Measurements from ENCODE around the gene OSBPL6.

Gene OSBPL6

DNA sequence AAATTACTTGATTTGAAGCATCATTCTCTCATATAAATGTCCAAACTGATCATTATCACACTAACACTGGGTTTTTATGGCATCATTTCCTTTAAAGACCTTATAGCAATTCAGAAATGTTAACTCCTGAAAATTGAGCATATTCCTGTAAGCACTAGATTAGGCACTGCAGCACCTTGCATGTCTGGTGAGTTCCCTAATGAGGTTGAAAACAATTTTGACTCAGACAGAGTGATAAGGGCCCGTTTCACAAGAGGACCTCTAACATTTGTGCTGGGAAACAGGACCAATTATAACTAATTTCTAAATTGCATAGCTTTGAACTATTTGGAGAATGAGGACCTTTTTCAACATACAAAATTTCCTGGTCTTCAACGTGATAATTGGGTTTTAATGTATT is 69.9 kb downstream of the OSBPL6 start:
- Mint-ChIP-seq H3K4me3 (no peak overlapping the region), H3K27me3 (ENCODE audit: low read depth) (no peaks in the 10 kb centered on the region), H3K9me3 (no peaks in the 10 kb centered on the region), H3K27ac (no peak overlapping the region), H3K4me1 (ENCODE audit: low read depth) (no peaks in the 10 kb centered on the region), H3K36me3 (ENCODE audit: low read depth) (no peaks in the 10 kb centered on the region)

DNA sequence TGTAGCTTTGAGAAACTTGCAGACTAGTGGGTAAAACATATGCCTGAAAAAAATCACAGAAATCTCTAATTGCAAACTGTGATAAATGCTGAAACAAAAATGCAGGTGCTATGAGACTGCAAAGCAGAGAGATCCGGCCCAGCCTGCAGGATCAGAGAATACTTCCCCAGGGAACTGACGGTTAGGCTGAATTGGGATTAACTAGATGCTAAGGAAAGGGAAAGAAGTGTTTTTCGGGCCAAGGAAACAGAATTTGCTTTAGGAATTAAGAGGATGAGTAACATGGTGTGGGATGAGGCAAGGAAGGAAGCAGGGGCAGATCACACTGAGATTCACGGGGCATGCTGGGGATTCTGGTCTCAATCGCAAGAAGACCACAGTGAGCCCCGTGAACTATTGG is 71.5 kb downstream of the OSBPL6 start:
- Mint-ChIP-seq H3K4me1 (ENCODE audit: low read depth) (no peaks in the 10 kb centered on the region), H3K36me3 (ENCODE audit: low read depth) (no peaks in the 10 kb centered on the region), H3K9me3 (no peaks in the 10 kb centered on the region), H3K27me3 (ENCODE audit: low read depth) (no peaks in the 10 kb centered on the region), H3K4me3 (no peak overlapping the region), H3K27ac (no peak overlapping the region)

DNA sequence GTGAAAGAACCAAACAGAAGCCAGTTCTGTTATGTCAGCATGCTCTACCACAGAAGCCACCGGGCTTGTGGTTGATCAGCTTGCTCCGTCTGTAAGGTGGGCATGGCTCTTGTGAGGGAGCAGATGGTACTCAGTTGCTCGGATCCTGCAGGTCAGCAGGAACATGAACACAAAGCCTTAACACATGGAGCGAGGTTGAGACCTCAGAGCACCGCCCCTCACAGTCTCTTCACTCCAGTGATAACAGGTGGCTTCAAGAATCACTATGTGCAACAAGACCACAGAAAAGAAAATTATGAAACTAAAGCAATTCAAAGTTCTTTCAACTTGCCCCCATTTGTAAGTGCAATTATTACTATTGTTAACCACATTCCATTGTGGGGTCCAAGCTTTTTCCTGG is 72.1 kb downstream of the OSBPL6 start:
- Mint-ChIP-seq H3K4me3 (no peak overlapping the region), H3K27me3 (ENCODE audit: low read depth) (no peaks in the 10 kb centered on the region), H3K4me1 (ENCODE audit: low read depth) (no peaks in the 10 kb centered on the region), H3K9me3 (no peaks in the 10 kb centered on the region), H3K36me3 (ENCODE audit: low read depth) (no peaks in the 10 kb centered on the region), H3K27ac (no peak overlapping the region)

DNA sequence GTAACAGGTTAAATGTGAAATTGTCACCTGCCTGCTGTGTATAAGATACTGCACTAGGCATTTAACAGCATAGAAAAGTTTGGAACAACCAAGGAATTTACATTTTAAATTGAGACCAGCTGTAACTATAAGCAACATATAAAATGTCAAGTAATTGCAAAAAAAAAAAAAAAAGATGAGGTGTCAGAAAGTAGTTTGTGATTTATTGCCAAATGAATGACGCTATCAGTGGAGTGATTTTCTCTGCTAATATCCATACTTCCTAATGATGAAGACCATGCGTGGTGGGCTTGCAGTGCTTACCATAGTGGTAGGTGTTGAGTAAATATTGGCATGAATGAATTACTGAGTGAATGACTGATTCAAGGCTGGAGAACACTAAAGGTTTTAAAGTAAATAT is 73.3 kb downstream of the OSBPL6 start:
- no peaks in the 10 kb centered on the region for H3K36me3 Mint-ChIP-seq (ENCODE audit: low read depth)
- H3K27me3 Mint-ChIP-seq (ENCODE audit: low read depth) = peaks cover 4% of the 10 kb centered on the region
- no peaks in the 10 kb centered on the region for H3K9me3 Mint-ChIP-seq
- no peak overlapping the region for H3K27ac Mint-ChIP-seq
- H3K4me3 Mint-ChIP-seq = no peak overlapping the region
- no peaks in the 10 kb centered on the region for H3K4me1 Mint-ChIP-seq (ENCODE audit: low read depth)

DNA sequence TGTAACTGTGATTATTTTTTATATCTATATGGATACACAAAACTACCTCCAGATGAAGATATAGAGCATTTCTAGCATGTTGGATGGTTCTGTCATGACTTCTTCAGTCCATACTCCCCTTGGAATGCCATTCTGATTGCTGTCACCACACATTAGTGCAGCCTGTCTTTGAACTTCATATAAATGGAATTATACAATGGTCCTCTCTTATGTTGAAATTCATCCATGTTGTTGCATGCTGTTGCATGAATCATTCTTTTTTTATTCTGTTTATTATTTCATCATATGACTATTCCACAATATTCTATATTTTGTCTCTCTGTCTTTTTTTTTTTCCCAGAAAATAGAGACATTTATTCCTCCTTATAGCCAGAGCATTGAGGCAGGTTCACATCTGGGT is 74.1 kb downstream of the OSBPL6 start:
- no peak overlapping the region for H3K27ac Mint-ChIP-seq
- H3K4me3 Mint-ChIP-seq = no peak overlapping the region
- no peaks in the 10 kb centered on the region for H3K36me3 Mint-ChIP-seq (ENCODE audit: low read depth)
- no peaks in the 10 kb centered on the region for H3K4me1 Mint-ChIP-seq (ENCODE audit: low read depth)
- no peaks in the 10 kb centered on the region for H3K9me3 Mint-ChIP-seq
- H3K27me3 Mint-ChIP-seq (ENCODE audit: low read depth) = peaks cover 9% of the 10 kb centered on the region

DNA sequence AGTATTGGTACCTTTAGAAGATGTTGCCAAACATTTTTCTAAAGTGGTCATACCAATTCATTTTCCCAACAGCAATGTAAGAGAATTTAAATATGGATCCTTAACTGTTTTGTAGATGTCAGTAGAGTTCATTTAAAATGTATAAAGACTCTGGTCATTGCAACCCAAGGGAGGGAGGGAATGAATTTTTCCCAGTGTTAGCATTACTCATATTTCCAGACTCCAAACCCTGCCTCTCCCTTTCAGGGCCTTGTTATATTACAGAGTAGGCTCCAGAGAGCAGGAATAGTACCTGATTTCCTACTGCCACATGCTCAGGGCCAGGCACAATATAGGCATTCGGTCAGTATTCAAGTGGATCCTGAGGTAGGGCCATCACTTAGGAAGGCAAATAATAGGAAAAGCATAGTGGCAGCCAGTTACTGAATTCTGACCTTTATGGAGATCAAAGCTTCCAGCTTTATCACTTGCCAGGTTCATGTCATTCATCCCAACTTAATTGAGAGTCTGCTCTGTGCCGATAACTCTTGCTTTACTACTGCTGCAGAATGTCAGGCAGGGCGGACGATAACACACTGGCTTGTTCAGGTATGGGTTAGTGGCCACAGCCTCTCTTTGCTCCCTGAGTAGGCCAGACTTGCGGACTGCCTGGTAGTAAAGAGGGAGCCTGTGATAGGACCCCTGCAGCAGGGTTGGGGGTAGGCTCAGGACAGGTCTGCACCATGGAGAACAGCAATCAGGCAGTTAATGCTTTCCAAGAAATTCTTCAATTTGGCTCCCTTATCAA is 75.3 kb downstream of the OSBPL6 start:
- H3K4me1 Mint-ChIP-seq (ENCODE audit: low read depth) = no peaks in the 10 kb centered on the region
- no peak overlapping the region for H3K4me3 Mint-ChIP-seq
- H3K27ac Mint-ChIP-seq = no peak overlapping the region
- H3K36me3 Mint-ChIP-seq (ENCODE audit: low read depth) = no peaks in the 10 kb centered on the region
- no peaks in the 10 kb centered on the region for H3K9me3 Mint-ChIP-seq
- H3K27me3 Mint-ChIP-seq (ENCODE audit: low read depth) = peaks cover 9% of the 10 kb centered on the region

DNA sequence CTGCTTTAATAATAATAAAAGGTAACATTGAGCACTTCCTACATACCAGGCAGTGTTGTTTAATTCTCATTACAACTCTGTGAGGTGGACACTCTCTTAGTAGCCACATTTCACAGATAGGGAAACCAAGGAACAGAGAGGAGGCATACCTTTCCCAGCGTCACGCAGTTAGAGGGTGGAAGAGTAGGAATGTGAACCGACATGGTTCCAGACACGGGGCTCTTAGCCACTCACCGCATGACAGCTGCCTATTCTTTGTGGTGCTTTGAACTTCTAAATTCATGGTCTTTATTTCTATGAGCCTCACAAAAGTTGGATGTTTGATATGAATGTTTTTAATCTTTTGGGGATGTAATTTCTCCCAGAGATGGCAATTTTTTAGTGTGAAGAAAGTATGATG is 76.0 kb downstream of the OSBPL6 start:
- H3K27ac Mint-ChIP-seq = no peak overlapping the region
- H3K4me3 Mint-ChIP-seq = no peak overlapping the region
- peaks cover 13% of the 10 kb centered on the region for H3K27me3 Mint-ChIP-seq (ENCODE audit: low read depth)
- no peaks in the 10 kb centered on the region for H3K9me3 Mint-ChIP-seq
- H3K4me1 Mint-ChIP-seq (ENCODE audit: low read depth) = no peaks in the 10 kb centered on the region
- no peaks in the 10 kb centered on the region for H3K36me3 Mint-ChIP-seq (ENCODE audit: low read depth)

DNA sequence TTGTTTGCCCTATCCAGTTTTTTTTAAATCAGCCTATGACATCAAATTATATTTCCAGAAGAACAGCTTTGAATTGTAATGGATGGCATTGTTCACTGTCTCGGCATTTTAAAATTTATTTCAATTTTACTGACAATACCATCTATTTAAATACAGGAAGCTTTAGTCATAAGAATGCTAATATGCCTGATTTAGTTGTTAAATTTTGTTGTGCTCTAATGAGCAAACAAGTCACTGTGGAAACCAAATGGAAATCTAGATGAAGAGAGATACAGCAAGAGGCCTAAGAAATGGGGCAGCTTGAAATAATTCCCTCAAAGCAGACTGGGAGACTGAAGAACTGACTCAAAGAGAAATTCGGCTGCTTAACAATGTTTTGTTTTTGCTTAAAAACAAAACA is 76.8 kb downstream of the OSBPL6 start:
- no peaks in the 10 kb centered on the region for H3K9me3 Mint-ChIP-seq
- H3K27me3 Mint-ChIP-seq (ENCODE audit: low read depth) = peaks cover 13% of the 10 kb centered on the region
- H3K4me1 Mint-ChIP-seq (ENCODE audit: low read depth) = no peaks in the 10 kb centered on the region
- no peak overlapping the region for H3K27ac Mint-ChIP-seq
- H3K36me3 Mint-ChIP-seq (ENCODE audit: low read depth) = no peaks in the 10 kb centered on the region
- no peak overlapping the region for H3K4me3 Mint-ChIP-seq

DNA sequence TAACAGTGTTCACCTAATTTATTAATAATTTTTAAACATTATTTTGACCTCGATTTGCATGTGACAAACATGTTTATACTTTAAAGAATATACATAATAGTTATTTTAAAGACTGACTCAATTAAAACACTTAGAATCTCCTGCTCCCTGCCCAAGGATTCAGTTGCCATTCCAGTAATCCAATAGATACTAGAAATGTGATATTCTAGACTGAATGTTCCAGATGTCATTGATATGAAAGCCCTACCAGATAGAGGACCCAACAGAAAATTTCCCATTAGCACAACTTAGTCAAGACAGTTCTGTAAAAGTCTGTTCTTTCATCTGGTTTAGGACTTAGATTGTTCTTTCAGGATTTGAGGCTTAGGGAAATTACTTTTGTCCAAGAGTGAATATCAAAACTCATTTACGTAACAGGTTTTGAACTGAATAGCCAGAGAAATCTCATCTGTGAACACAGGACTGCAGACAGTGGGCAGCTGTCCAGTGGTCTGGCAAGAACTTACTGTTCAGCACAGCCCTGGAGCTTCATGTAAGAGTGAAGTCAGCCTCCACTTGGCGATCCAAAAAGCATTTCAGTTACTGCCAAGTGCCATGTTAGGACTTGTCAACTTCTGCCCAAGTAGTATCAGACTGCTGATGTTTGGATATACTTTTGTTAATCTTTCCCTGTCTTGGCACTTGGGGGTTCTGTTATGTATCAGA is 77.5 kb downstream of the OSBPL6 start:
- no peak overlapping the region for H3K4me3 Mint-ChIP-seq

DNA sequence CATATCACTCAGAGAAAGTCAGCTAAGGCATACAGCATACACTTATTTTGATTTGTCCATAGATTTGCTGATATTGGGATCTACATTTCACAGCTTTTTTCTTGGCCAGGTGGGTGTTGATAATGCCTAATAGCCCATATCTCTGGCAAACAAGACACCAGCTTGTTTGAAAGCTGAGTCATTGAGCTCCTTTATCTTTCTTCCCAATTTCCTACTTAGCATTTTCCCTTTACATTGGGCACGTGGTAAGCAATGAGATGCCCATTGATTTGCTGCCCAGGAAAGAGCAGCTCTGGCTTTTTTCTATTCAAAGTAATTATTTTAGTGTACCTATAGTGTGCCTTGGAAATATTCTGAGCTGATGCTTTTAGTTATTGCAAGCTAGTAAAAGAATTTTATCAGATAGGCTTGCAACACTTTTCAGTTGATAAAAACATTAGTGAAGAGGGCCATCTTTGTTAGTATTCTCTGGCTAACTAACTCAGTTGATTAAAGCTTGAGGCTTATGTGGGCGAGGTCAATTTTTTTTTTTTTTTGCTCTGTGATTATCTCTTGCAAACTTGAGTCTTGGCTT is 79.6 kb downstream of the OSBPL6 start:
- Mint-ChIP-seq H3K27me3 (ENCODE audit: low read depth) (peaks cover 24% of the 10 kb centered on the region), H3K9me3 (no peaks in the 10 kb centered on the region), H3K27ac (no peak overlapping the region), H3K4me3 (no peak overlapping the region), H3K36me3 (ENCODE audit: low read depth) (no peaks in the 10 kb centered on the region), H3K4me1 (ENCODE audit: low read depth) (no peaks in the 10 kb centered on the region)

More for the DNA sequence above, 77.5 kb downstream of the OSBPL6 start:
- no peaks in the 10 kb centered on the region for H3K9me3 Mint-ChIP-seq
- no peaks in the 10 kb centered on the region for H3K36me3 Mint-ChIP-seq (ENCODE audit: low read depth)
- peaks cover 16% of the 10 kb centered on the region for H3K27me3 Mint-ChIP-seq (ENCODE audit: low read depth)
- H3K4me1 Mint-ChIP-seq (ENCODE audit: low read depth) = no peaks in the 10 kb centered on the region
- no peak overlapping the region for H3K27ac Mint-ChIP-seq

DNA sequence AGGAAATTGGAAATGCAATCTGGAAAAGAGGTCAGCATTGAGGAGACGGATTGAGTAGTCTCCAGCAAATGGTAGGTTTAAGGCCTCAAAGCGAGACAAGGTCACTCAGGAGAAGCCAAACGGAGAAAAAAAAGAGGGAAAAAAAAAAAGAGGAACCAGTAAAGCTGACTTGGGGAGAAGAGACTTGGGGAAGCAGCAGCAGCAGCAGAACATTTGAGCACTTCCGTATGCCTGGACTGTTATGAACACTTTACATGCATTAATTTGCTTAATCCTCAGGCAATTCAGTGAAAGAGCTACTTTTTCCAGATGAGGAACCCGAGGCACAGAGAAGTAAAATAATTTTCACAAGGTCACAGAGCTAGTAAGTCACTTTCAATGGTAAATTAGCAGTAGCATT is 81.3 kb downstream of the OSBPL6 start:
- Mint-ChIP-seq H3K27me3 (ENCODE audit: low read depth) (peaks cover 24% of the 10 kb centered on the region), H3K9me3 (no peaks in the 10 kb centered on the region), H3K27ac (no peak overlapping the region), H3K36me3 (ENCODE audit: low read depth) (no peaks in the 10 kb centered on the region), H3K4me1 (ENCODE audit: low read depth) (no peaks in the 10 kb centered on the region), H3K4me3 (no peak overlapping the region)

DNA sequence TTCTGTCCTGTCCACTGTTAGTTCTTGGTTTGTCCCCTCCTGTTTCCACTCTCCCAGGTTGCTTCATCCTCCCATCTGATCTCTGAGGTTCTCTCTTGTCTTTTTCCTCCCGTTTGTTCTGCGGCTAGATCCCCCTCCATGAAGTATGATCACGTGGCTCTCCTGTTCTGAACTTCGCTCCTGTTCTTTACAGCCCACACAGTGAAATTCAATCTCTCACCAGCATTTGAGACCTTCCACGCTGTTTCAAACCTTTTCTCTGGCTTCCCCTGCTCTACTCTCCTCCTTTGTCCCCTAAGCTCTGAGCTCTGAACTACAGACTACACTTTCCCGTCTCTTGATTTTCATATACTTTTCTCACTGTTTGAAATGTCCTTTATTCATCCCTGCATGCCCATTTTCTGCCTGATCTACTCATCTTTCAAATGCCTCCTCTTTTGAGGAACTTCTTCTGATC is 83.5 kb downstream of the OSBPL6 start:
- Mint-ChIP-seq H3K27me3 (ENCODE audit: low read depth) (peaks cover 24% of the 10 kb centered on the region), H3K4me1 (ENCODE audit: low read depth) (no peaks in the 10 kb centered on the region), H3K27ac (no peak overlapping the region), H3K9me3 (no peaks in the 10 kb centered on the region), H3K36me3 (ENCODE audit: low read depth) (no peaks in the 10 kb centered on the region), H3K4me3 (no peak overlapping the region)

DNA sequence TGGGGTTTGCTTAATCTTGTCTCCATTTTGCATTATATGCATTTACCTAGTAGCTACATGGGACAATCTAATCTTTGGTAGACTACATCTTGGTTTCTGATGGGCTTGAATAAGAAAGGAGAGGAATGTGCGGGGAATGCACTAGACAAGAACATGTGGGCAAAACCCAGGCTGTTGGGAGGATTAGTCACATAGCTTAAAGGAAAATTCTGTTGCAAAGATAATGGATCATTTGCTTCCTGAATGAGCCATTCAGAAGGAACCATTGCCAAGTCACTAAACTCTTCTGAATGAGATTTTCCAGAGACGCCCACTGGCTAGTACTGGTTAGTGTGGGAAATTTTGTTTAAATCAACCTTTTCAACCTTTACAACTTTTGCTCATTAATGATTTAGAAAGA is 84.8 kb downstream of the OSBPL6 start:
- no peak overlapping the region for H3K4me3 Mint-ChIP-seq
- no peak overlapping the region for H3K27ac Mint-ChIP-seq
- H3K27me3 Mint-ChIP-seq (ENCODE audit: low read depth) = peaks cover 27% of the 10 kb centered on the region
- no peaks in the 10 kb centered on the region for H3K9me3 Mint-ChIP-seq
- H3K36me3 Mint-ChIP-seq (ENCODE audit: low read depth) = no peaks in the 10 kb centered on the region
- H3K4me1 Mint-ChIP-seq (ENCODE audit: low read depth) = no peaks in the 10 kb centered on the region

DNA sequence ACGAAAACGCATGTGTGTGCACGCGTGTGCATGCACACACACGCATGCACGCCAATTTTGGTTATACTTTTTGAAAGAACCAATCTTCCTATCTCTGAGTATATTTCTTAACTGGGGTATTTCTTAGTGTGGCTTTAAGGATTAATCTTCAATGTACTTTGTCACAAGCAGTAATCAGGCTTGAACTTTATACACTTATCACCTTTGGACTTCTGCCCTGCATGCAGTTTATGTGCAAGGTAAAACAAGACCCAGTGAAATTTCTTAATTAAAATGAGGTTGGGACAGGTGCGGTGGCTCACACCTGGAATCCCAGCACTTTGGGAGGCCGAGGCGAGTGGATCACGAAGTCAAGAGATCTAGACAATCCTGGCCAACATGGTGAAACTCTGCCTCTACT is 85.3 kb downstream of the OSBPL6 start:
- Mint-ChIP-seq H3K27me3 (ENCODE audit: low read depth) (peaks cover 27% of the 10 kb centered on the region), H3K36me3 (ENCODE audit: low read depth) (no peaks in the 10 kb centered on the region), H3K9me3 (no peaks in the 10 kb centered on the region), H3K27ac (no peak overlapping the region), H3K4me1 (ENCODE audit: low read depth) (no peaks in the 10 kb centered on the region), H3K4me3 (no peak overlapping the region)

DNA sequence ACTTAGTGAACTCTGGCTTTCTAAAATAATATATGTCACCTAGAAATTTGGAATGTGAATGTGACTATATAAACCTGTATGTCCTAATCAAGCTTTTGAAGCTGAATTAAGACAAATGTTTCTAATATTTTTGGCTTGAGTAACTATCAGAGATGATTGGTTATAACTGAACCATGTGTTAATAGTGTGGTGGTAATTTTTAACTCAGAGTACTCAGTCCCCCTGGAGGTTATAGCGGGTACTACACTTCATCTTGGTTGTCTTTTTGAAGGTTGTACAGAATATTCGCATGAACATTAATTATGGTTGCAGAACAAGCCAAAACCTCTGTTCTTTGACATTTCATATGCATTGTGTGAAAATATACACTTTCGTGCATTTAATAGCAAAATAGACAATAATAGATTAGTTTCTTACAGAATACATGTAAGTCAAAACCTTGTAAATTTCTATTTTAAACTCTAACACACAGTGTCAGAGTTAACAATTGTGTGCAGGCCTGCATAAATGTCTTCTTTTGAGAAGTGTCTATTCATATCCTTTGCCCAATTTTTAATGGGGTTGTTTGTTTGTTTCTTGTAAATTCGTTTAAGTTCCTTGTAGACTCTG is 86.0 kb downstream of the OSBPL6 start:
- Mint-ChIP-seq H3K4me3 (no peak overlapping the region), H3K27ac (no peak overlapping the region), H3K4me1 (ENCODE audit: low read depth) (no peaks in the 10 kb centered on the region)

More for the DNA sequence above, 86.0 kb downstream of the OSBPL6 start:
- H3K36me3 Mint-ChIP-seq (ENCODE audit: low read depth) = no peaks in the 10 kb centered on the region
- no peaks in the 10 kb centered on the region for H3K9me3 Mint-ChIP-seq
- peaks cover 23% of the 10 kb centered on the region for H3K27me3 Mint-ChIP-seq (ENCODE audit: low read depth)

Data from T-helper 1 cell treated with Interleukin-12 subunit alpha and Interleukin-12 subunit beta and Interleukin-4 antibody, amounts not matched to agents 30 μg/mL and 1 μg/mL, for 36 hours (primary cell).